ENCODE measurements around the gene SETX.

SETX gene

GRCh38 chr9:132216861-132217619 is 137.7 kb downstream of the SETX start:
- no peak for DNase-seq (ENCODE audit: low read depth)

GRCh38 chr9:132214027-132214622 is 140.7 kb downstream of the SETX start:
- DNase-seq (ENCODE audit: low read depth), result peak; percentile 15

GRCh38 chr9:132211570-132211969 is 143.2 kb downstream of the SETX start:
- no peak for DNase-seq (ENCODE audit: low read depth)

Data from fibroblast of gingiva (primary cell).